ENCODE data around the gene TRPV3. TPM values are rescaled to one million over a fixed set of nuclear protein-coding genes. Genes with fewer than 3 reads are reported as not detected.
A peak's percentile ranks its signal among the peaks of the same experiment; 100 is the strongest.

TRPV3 gene
- total RNA-seq, 3 donors from 2014 or later: 7.7 to 17.8 (median 8.6) TPM

DNA sequence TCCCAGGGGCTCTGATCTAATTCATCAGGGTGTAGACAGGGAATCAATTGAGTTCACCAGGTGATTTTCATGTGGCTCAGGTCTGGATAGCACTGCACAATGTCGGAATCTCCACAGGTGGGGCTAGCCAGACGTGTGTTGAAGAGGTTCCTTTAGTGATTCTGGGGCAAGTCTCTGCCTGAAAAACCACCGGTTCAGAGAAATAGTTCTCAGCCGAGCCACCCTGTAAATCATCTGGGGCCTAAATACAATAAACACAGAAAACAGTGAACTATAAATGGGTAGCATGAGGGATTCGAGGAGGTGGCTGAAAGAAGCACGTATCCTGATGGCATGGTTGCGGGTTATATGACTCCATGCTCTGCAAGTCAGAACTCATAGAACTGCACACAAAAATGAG is 60.5 kb downstream of the TRPV3 start:
- no peak for ATAC-seq
- Histone ChIP-seq H3K4me1 (ENCODE audit: low read depth) (no peaks in the 10 kb centered on the region), H3K36me3 (ENCODE audit: low read depth) (no peaks in the 10 kb centered on the region), H3K9me3 (peaks cover 3% of the 10 kb centered on the region), H3K4me3 (no peak overlapping the region)
- intact Hi-C loops (cut with DNase I, micrococcal nuclease): no loop called here
- DNase-seq: no peak
- TF ChIP-seq, protein P1, sequence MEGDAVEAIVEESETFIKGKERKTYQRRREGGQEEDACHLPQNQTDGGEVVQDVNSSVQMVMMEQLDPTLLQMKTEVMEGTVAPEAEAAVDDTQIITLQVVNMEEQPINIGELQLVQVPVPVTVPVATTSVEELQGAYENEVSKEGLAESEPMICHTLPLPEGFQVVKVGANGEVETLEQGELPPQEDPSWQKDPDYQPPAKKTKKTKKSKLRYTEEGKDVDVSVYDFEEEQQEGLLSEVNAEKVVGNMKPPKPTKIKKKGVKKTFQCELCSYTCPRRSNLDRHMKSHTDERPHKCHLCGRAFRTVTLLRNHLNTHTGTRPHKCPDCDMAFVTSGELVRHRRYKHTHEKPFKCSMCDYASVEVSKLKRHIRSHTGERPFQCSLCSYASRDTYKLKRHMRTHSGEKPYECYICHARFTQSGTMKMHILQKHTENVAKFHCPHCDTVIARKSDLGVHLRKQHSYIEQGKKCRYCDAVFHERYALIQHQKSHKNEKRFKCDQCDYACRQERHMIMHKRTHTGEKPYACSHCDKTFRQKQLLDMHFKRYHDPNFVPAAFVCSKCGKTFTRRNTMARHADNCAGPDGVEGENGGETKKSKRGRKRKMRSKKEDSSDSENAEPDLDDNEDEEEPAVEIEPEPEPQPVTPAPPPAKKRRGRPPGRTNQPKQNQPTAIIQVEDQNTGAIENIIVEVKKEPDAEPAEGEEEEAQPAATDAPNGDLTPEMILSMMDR (IDR thresholded peaks at IDR 0.05): no peak

GRCh38 chr17:3485481-3486068 is 72.0 kb downstream of the TRPV3 start:
- Histone ChIP-seq H3K36me3 (ENCODE audit: low read depth) (no peaks in the 10 kb centered on the region), H3K4me3 (no peak overlapping the region), H3K4me1 (ENCODE audit: low read depth) (no peaks in the 10 kb centered on the region), H3K9me3 (no peaks in the 10 kb centered on the region)
- TF ChIP-seq, protein P1 (IDR thresholded peaks at IDR 0.05): no peak
- DNase-seq: no peak
- intact Hi-C loops (cut with DNase I, micrococcal nuclease): no loop called here
- no peak for ATAC-seq

DNA sequence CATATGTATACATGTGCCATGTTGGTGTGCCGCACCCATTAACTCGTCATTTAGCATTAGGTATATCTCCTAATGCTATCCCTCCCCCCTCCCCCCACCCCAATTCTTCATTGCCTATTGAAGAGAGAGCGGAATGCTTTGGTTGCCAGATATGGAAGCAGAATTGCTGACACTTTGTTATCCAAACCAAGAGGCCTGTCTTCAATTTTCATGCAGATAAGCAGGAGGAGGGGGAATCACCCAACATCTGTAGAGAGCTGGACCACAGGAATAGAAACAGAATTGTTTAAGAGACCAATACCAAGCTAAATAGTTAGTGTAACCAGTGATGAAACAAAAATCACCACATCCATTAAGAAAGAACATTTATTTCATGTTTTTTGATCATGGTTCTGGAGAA is 74.8 kb downstream of the TRPV3 start:
- peaks cover 8% of the 10 kb centered on the region for H3K4me1 ChIP-seq (ENCODE audit: low read depth)
- H3K4me3 ChIP-seq: no peak overlapping the region
- TF ChIP-seq, protein P1 (IDR thresholded peaks at IDR 0.05): no peak
- DNase-seq (no peak), ATAC-seq (no peak)
- H3K36me3 ChIP-seq (ENCODE audit: low read depth): no peaks in the 10 kb centered on the region
- intact Hi-C loops (cut with DNase I, micrococcal nuclease): no loop called here
- H3K9me3 ChIP-seq: no peaks in the 10 kb centered on the region

DNA sequence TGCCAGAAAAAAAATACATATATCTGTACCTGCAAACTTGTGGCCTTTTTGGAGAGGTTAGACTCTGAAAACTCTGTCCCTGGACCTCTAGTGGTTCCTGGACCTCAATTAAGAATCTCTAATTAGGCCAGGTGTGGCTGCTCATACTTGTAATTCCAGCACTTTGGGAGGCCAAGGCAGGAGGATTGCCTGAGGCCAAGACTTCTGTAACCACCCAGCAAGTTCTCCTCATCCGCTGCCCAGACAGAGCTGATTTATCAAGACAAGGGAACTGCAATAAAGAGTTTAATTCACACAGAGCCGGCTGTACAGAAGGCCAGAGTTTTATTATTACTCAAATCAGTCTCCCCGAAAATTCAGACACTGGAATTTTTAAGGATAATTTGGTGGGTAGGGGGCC is 77.6 kb downstream of the TRPV3 start:
- TF ChIP-seq, protein P1 (IDR thresholded peaks at IDR 0.05): no peak
- Histone ChIP-seq H3K4me3 (no peak overlapping the region), H3K9me3 (no peaks in the 10 kb centered on the region), H3K4me1 (ENCODE audit: low read depth) (peaks cover 21% of the 10 kb centered on the region), H3K36me3 (ENCODE audit: low read depth) (no peaks in the 10 kb centered on the region)
- ATAC-seq (no peak), DNase-seq (no peak)
- intact Hi-C loops (cut with DNase I, micrococcal nuclease): no loop called here

DNA sequence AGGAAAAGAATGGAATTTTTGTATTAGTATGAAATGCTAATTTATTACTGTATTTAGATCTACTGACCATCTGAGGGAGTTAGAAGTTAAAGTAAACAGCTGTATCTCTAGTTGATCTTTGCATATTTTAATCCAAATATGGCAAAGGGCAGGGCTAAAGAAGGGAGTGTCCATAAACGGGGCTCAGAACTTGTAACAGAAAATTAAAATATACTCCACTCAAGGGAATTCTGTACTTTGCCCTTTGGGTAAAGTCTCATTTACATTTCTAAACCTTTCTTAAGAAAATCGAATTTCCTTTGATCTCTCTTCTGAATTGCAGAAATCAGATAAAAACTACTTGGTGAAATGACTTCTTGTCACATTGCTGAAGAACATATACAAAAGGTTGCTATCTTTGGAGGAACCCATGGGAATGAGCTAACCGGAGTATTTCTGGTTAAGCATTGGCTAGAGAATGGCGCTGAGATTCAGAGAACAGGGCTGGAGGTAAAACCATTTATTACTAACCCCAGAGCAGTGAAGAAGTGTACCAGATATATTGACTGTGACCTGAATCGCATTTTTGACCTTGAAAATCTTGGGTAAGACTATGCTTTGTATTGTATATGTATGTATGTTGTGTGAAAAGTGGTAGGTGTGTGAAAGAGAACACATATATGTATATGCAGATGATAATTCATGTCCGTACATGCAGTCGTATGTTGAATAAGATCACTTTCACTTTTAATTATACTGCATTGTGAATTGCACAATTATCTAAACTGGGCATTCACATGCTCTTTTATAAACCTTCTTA is 81.6 kb downstream of the TRPV3 start, which contains the start of gene ASPA:
Gene ASPA (plus strand): TSS at position 186 of the 799 bp plus-strand sequence. CDS start 163 bp downstream, at position 349.
- intact Hi-C loops (cut with DNase I, micrococcal nuclease): no loop called here
- ATAC-seq: peak; percentile 62

More for the DNA sequence above, 81.6 kb downstream of the TRPV3 start, which contains the start of gene ASPA:
- Histone ChIP-seq H3K4me3 (no peak within 1 kb of the TSS), H3K9me3 (no peaks in the 10 kb centered on the region), H3K36me3 (ENCODE audit: low read depth) (no peaks in the 10 kb centered on the region), H3K4me1 (ENCODE audit: low read depth) (peaks cover 35% of the 10 kb centered on the region)
- TF ChIP-seq, protein P1 (IDR thresholded peaks at IDR 0.05): no peak
- no peak for DNase-seq

Measured in mucosa of descending colon (tissue), 3 donors.